ENCODE results near the gene TLCD5. TPM values are rescaled to one million over a fixed set of nuclear protein-coding genes. Genes with fewer than 3 reads are reported as not detected.
A peak's percentile ranks its signal among the peaks of the same experiment; 100 is the strongest.

Gene TLCD5
- total and polyA plus RNA-seq, 4 donors: 2.0 to 10.8 (median 3.1) TPM

DNA sequence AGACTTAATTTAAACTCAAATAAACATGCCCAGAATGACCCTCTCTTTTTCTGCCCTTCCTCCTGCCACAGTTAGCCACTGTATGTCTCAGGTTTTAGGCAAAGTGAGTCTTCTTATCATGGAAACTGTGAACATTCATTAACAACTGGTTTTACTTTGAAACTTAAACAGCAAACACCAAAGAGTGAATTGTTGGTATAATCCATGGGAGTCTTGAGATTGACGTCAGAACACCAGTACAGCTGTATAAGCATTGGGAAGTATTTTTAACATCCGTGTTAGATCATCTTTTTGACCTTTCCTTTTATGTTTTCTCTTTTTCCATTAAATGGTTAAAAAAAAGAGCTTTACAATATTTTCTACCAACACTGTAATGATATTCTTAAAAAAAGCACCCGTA lies 50.0 kb downstream of the TLCD5 start:
- DNase-seq: no peak
- peaks cover 0 to 3% (median 0%) of the 10 kb centered on the region in 4 donors for H3K36me3 ChIP-seq (ENCODE audit: control insufficient read depth in 4 of 4, insufficient read depth in 4 of 4, low read length in 4 of 4)
- no peak overlapping the region for H3K4me3 ChIP-seq
- peaks cover 0 to 16% (median 0%) of the 10 kb centered on the region in 5 donors for H3K4me1 ChIP-seq (ENCODE audit: control insufficient read depth in 5 of 5, insufficient read depth in 5 of 5, low read length in 5 of 5)
- H3K27ac ChIP-seq (ENCODE audit: low read depth in 1 of 2, low read length in 1 of 2): peak overlapping the region in 1 of 2 donors; percentile 45
- no peak for TF ChIP-seq CTCF (IDR thresholded peaks at IDR 0.05; ENCODE audit: control extremely low read depth, extremely low read depth)
- 83 to 86% methylated on average over 3 of the region's 3 CpGs for WGBS, 2 donors
- ATAC-seq (ENCODE audit: insufficient read depth, low FRiP score): no peak
- H3K9ac ChIP-seq (ENCODE audit: insufficient read depth in 1 of 2, low read length in 2 of 2): no peak overlapping the region
- H3K27me3 ChIP-seq (ENCODE audit: control insufficient read depth in 3 of 3, insufficient read depth in 3 of 3, low read length in 2 of 3): no peaks in the 10 kb centered on the region
- no peaks in the 10 kb centered on the region for H3K9me3 ChIP-seq (ENCODE audit: control insufficient read depth in 4 of 4, insufficient read depth in 3 of 4, low read length in 3 of 4)

DNA sequence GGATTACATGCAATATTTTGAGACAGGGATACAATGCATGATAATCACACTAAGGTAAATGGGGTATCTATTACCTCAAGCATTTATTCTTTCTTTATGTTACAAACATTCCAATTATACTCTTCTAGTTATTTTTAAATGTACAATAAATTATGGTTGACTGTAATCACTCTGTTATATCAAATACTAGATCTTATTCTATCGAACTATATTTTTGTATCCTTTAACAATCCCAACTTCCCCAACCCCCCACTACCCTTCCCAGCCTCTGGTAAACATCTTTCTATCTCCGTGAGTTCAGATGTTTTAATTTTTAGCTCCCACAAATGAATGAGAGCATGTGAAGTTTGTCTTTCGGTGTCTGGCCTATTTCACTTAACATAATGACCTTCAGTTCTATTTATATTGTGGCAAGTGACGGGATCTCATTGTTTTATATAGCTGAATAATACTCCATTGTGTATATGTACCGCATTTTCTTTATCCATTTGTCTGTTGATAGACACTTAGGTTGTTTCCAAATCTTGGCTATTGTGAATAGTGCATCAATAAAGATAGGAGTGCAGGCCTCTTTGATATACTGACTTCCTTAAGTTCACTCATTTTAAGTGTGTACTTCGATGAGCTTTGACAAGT lies 51.6 kb downstream of the TLCD5 start:
- Histone ChIP-seq H3K27me3 (ENCODE audit: control insufficient read depth in 3 of 3, insufficient read depth in 3 of 3, low read length in 2 of 3) (no peaks in the 10 kb centered on the region), H3K4me1 (ENCODE audit: control insufficient read depth in 5 of 5, insufficient read depth in 5 of 5, low read length in 5 of 5) (peaks cover 0 to 26% (median 0%) of the 10 kb centered on the region in 5 donors), H3K27ac (ENCODE audit: low read depth in 1 of 2, low read length in 1 of 2) (peak overlapping the region in 1 of 2 donors; percentile 58), H3K4me3 (no peak overlapping the region), H3K9me3 (ENCODE audit: control insufficient read depth in 4 of 4, insufficient read depth in 3 of 4, low read length in 3 of 4) (no peaks in the 10 kb centered on the region), H3K9ac (ENCODE audit: insufficient read depth in 1 of 2, low read length in 2 of 2) (no peak overlapping the region), H3K36me3 (ENCODE audit: control insufficient read depth in 4 of 4, insufficient read depth in 4 of 4, low read length in 4 of 4) (peaks cover 0 to 3% (median 0%) of the 10 kb centered on the region in 4 donors)
- ATAC-seq (ENCODE audit: insufficient read depth, low FRiP score) (no peak), DNase-seq (no peak)
- 72 to 78% methylated on average over 6 of the region's 6 CpGs for WGBS, 2 donors
- no peak for TF ChIP-seq CTCF (IDR thresholded peaks at IDR 0.05; ENCODE audit: control extremely low read depth, extremely low read depth)

DNA sequence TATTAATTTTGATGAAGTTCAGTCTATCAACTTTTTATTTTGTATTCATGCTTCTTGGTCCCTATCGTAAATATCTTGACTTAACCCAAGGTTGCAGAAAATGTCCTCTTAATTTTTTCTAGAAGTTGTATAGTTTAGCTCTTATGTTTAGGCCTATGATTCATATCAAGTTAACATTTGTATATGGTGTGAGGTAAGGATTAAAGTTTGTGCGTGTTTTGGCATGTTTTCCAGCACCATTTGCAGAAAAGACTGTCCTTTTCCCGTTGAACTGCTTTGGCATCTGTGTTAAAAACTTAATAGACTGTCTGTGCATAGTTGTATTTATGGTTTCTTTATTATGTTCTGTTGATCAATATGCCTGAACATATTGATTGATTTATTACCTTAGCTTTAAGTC lies 53.4 kb downstream of the TLCD5 start:
- no peaks in the 10 kb centered on the region for H3K9me3 ChIP-seq (ENCODE audit: control insufficient read depth in 4 of 4, insufficient read depth in 3 of 4, low read length in 3 of 4)
- H3K27ac ChIP-seq (ENCODE audit: low read depth in 1 of 2, low read length in 1 of 2): no peak overlapping the region
- peaks cover 0 to 3% (median 0%) of the 10 kb centered on the region in 4 donors for H3K36me3 ChIP-seq (ENCODE audit: control insufficient read depth in 4 of 4, insufficient read depth in 4 of 4, low read length in 4 of 4)
- no peak for TF ChIP-seq CTCF (IDR thresholded peaks at IDR 0.05; ENCODE audit: control extremely low read depth, extremely low read depth)
- ATAC-seq (ENCODE audit: insufficient read depth, low FRiP score) (no peak), DNase-seq (no peak)
- H3K4me1 ChIP-seq (ENCODE audit: control insufficient read depth in 5 of 5, insufficient read depth in 5 of 5, low read length in 5 of 5): peaks cover 0 to 23% (median 1%) of the 10 kb centered on the region in 5 donors
- no peak overlapping the region for H3K9ac ChIP-seq (ENCODE audit: insufficient read depth in 1 of 2, low read length in 2 of 2)
- H3K27me3 ChIP-seq (ENCODE audit: control insufficient read depth in 3 of 3, insufficient read depth in 3 of 3, low read length in 2 of 3): no peaks in the 10 kb centered on the region
- WGBS, 2 donors: 80 to 87% methylated on average over 3 of the region's 3 CpGs
- H3K4me3 ChIP-seq: no peak overlapping the region

All from lung (tissue), 12 donors.